ENCODE results near the gene MROH8.
A peak's percentile ranks its signal among the peaks of the same experiment; 100 is the strongest.

- TF ChIP-seq CTCF (tag by site-specific recombination; IDR thresholded peaks at IDR 0.05) (peak; percentile 68; the same call in 1 of the 2 replicates), ZNF747 (tag by site-specific recombination; IDR thresholded peaks at IDR 0.05) (no peak)
Observed at GRCh38 chr20:37202267-37202943, 23.1 kb upstream of the MROH8 start.
